ENCODE measurements around the gene CRPPA. TPM values are rescaled to one million over a fixed set of nuclear protein-coding genes. Genes with fewer than 3 reads are reported as not detected.

Gene CRPPA
- total and polyA plus RNA-seq, 10 of the 15 experiments (the other 5 are each of a cell fraction or from before 2014, with no cell fraction given), result not detected

DNA sequence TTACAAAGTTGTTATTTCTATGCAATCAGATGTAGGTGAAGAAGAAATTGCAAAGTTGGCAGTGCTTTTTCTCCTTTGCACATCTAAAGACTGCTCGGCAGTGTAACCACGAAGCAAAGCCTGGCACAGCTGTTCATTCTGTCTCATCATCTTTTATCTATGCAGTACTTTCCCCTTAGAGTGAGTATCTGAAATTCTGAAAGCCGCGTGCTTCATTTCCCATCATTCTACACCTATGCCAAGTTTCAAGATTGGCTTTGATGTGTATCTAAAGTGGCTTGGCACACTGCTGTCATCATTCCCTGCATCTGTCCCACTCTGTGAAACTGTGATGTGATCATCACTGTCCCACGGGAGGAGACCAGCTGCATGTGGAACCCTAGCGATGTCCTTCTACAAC, 29.0 kb upstream of the CRPPA start (continued):
- TF ChIP-seq MXI1 (IDR thresholded peaks at IDR 0.05; ENCODE audit: low read depth, low read length) (no peak), HDGF (IDR thresholded peaks at IDR 0.05) (no peak), EP300 (IDR thresholded peaks at IDR 0.05; ENCODE audit: borderline replicate concordance in 1 of 2, control insufficient read depth in 1 of 2, low read depth in 2 of 2, low read length in 2 of 2) (no peak), IKZF2 (IDR thresholded peaks at IDR 0.05) (no peak)

DNA sequence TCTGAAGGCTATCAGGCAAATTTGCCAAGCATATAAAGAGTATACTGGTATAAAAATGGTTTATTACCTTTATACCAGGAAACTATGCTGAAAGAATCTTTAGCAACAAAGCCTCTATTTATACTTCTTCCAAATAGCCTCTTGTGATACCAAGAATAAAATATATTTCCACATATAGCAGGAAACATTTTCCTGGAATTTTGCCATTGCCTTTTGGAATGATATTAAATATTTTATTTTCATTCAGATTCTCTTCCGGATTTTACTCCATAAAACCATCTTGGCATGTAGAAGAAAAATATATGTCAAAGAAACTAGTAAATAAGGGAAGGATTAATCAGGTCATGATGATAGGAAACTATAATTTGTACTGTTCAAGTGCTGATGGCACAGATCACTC, 26.5 kb upstream of the CRPPA start:
- no TSS peak for BruUV-seq (replicated peaks)
- no peak for ATAC-seq
- Histone ChIP-seq H4K20me1 (ENCODE audit: control insufficient read depth, insufficient read depth) (no peaks in the 10 kb centered on the region), H3K9me3 (replicated peaks; ENCODE audit: control insufficient read depth, insufficient read depth, low read length) (no peaks in the 10 kb centered on the region), H3K4me3 (no peak overlapping the region), H2AFZ (ENCODE audit: control insufficient read depth, low read depth, low read length) (no peak overlapping the region), H3K27ac (ENCODE audit: control insufficient read depth, insufficient read depth) (no peak overlapping the region), H3K27me3 (replicated peaks in 1 of 2; ENCODE audit: control insufficient read depth in 2 of 2, insufficient read depth in 2 of 2, low read length in 1 of 2) (no peaks in the 10 kb centered on the region), H3K79me2 (ENCODE audit: control insufficient read depth, insufficient read depth, low read length) (no peaks in the 10 kb centered on the region), H3K9ac (ENCODE audit: control insufficient read depth, insufficient read depth, low read length) (no peak overlapping the region), H3K4me2 (ENCODE audit: control insufficient read depth, insufficient read depth) (no peak overlapping the region), H3K36me3 (ENCODE audit: control insufficient read depth in 2 of 2, insufficient read depth in 2 of 2, low read length in 1 of 2) (no peaks in the 10 kb centered on the region), H3K4me1 (ENCODE audit: control insufficient read depth, insufficient read depth, low read length) (no peaks in the 10 kb centered on the region)
- POLR2A ChIA-PET, result no interaction called here
- TF ChIP-seq CBX3 (IDR thresholded peaks at IDR 0.05; ENCODE audit: borderline replicate concordance, low read depth) (no peak), BCL11A (IDR thresholded peaks at IDR 0.05; ENCODE audit: low read depth, low read length) (no peak), NFXL1 (IDR thresholded peaks at IDR 0.05; ENCODE audit: borderline replicate concordance) (no peak)
- no peak for DNase-seq (ENCODE audit: low read depth, low spot score)
- RAD21 ChIA-PET (ENCODE audit: unreplicated experiment), result no interaction called here
- intact Hi-C loops (cut with micrococcal nuclease; ENCODE audit: unreplicated experiment), result no loop called here
- CTCF ChIA-PET, result no interaction called here
- WGBS (ENCODE audit: insufficient coverage, insufficient replicate concordance, low lambda C conversion rate, missing lambda C conversion rate), result 3% methylated on average over 1 of the region's 1 CpG
- SMC1A ChIA-PET (ENCODE audit: uncharacterized antibody, unreplicated experiment), result no interaction called here
- no peak for FAIRE-seq
- in situ Hi-C loops (cut with MboI), result no loop called here

DNA sequence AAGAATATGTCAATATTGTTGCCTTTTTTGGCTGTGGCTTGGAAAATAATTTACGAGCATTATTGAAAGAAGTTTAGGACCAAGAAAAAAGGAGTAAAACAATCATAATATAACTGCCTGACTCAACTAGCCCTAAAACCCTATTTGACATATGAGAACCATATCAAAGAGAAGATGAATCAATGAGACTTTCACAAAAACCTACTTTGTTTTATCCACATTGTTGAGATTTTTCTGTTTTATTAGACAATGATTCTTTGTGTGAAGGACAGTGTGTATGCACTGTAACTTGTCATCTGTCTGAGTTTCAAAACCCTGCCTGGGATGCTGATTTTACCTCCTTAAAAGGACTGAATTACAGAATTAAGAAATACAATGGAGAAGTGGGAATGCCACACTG, 25.2 kb upstream of the CRPPA start:
- H4K20me1 ChIP-seq (ENCODE audit: control insufficient read depth, insufficient read depth), result no peaks in the 10 kb centered on the region
- SMC1A ChIA-PET (ENCODE audit: uncharacterized antibody, unreplicated experiment), result no interaction called here
- POLR2A ChIA-PET, result no interaction called here

More for the DNA sequence above, 25.2 kb upstream of the CRPPA start:
- no peak overlapping the region for H3K4me2 ChIP-seq (ENCODE audit: control insufficient read depth, insufficient read depth)
- no peaks in the 10 kb centered on the region for H3K27me3 ChIP-seq (replicated peaks in 1 of 2; ENCODE audit: control insufficient read depth in 2 of 2, insufficient read depth in 2 of 2, low read length in 1 of 2)
- DNase-seq (ENCODE audit: low read depth, low spot score) (no peak), ATAC-seq (no peak), FAIRE-seq (no peak)
- intact Hi-C loops (cut with micrococcal nuclease; ENCODE audit: unreplicated experiment), result no loop called here
- H3K9me3 ChIP-seq (replicated peaks; ENCODE audit: control insufficient read depth, insufficient read depth, low read length), result no peaks in the 10 kb centered on the region
- H3K27ac ChIP-seq (ENCODE audit: control insufficient read depth, insufficient read depth), result no peak overlapping the region
- H3K79me2 ChIP-seq (ENCODE audit: control insufficient read depth, insufficient read depth, low read length), result no peaks in the 10 kb centered on the region
- CTCF ChIA-PET, result no interaction called here
- no TSS peak for BruUV-seq (replicated peaks)
- H2AFZ ChIP-seq (ENCODE audit: control insufficient read depth, low read depth, low read length), result no peak overlapping the region
- in situ Hi-C loops (cut with MboI), result no loop called here
- H3K4me3 ChIP-seq, result no peak overlapping the region
- RAD21 ChIA-PET (ENCODE audit: unreplicated experiment), result no interaction called here
- no peaks in the 10 kb centered on the region for H3K36me3 ChIP-seq (ENCODE audit: control insufficient read depth in 2 of 2, insufficient read depth in 2 of 2, low read length in 1 of 2)
- TF ChIP-seq FOS (IDR thresholded peaks at IDR 0.05; ENCODE audit: borderline replicate concordance, extremely low read depth, insufficient read length) (no peak), ZNF622 (IDR thresholded peaks at IDR 0.05) (no peak), HDAC6 (IDR thresholded peaks at IDR 0.05; ENCODE audit: unreplicated experiment) (no peak), BMI1 (IDR thresholded peaks at IDR 0.05; ENCODE audit: borderline replicate concordance) (no peak), NBN (IDR thresholded peaks at IDR 0.05) (no peak), NRF1 (conservative IDR thresholded peaks at IDR 0.05; ENCODE audit: low read depth, low read length) (no peak), RAD51 (IDR thresholded peaks at IDR 0.05) (no peak), ZSCAN29 (IDR thresholded peaks at IDR 0.05) (no peak), SMAD1 (IDR thresholded peaks at IDR 0.05; ENCODE audit: low read depth, partially characterized antibody) (no peak), STAT3 (IDR thresholded peaks at IDR 0.05; ENCODE audit: low read depth, low read length) (no peak)
- TF ChIP-seq, protein P1, sequence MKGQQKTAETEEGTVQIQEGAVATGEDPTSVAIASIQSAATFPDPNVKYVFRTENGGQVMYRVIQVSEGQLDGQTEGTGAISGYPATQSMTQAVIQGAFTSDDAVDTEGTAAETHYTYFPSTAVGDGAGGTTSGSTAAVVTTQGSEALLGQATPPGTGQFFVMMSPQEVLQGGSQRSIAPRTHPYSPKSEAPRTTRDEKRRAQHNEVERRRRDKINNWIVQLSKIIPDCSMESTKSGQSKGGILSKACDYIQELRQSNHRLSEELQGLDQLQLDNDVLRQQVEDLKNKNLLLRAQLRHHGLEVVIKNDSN (IDR thresholded peaks at IDR 0.05; ENCODE audit: borderline replicate concordance, extremely low read length, insufficient read depth, low read depth, low read length), result no peak
- 85% methylated on average over 1 of the region's 1 CpG for WGBS (ENCODE audit: insufficient coverage, insufficient replicate concordance, low lambda C conversion rate, missing lambda C conversion rate)
- H3K4me1 ChIP-seq (ENCODE audit: control insufficient read depth, insufficient read depth, low read length), result no peaks in the 10 kb centered on the region
- H3K9ac ChIP-seq (ENCODE audit: control insufficient read depth, insufficient read depth, low read length), result no peak overlapping the region
